Suprapubic skin (tissue), 4 donors: ENCODE results near the gene CTNNA2.

Experiments used
- POLR2A ChIP-seq, 2 donors: fragments of 450-650 bp; IDR thresholded peaks; one replicate each; pipeline ENCODE4 v1.6.1; 2017; ENCODE audit warnings: antibody characterized with exemption in 2 of 2, mild to moderate bottlenecking in 2 of 2, moderate library complexity in 2 of 2
- POLR2AphosphoS5 ChIP-seq, 3 donors: sonication (generic); formaldehyde crosslinking; IDR thresholded peaks; one replicate each; pipeline ENCODE4 v1.6.1; 2017; ENCODE audit warnings: antibody characterized with exemption in 3 of 3
- TF ChIP-seq, protein P1 (sequence below), 2 donors: fragments of 200-600 bp in 1 of 2; fragments of 450-650 bp in 1 of 2; sonication (generic) in 1 of 2; IDR thresholded peaks; one replicate each; pipeline ENCODE4 v1.5.1; 2016 to 2019; ENCODE audit warnings: antibody characterized with exemption in 2 of 2, mild to moderate bottlenecking in 1 of 2, moderate library complexity in 1 of 2

DNA sequence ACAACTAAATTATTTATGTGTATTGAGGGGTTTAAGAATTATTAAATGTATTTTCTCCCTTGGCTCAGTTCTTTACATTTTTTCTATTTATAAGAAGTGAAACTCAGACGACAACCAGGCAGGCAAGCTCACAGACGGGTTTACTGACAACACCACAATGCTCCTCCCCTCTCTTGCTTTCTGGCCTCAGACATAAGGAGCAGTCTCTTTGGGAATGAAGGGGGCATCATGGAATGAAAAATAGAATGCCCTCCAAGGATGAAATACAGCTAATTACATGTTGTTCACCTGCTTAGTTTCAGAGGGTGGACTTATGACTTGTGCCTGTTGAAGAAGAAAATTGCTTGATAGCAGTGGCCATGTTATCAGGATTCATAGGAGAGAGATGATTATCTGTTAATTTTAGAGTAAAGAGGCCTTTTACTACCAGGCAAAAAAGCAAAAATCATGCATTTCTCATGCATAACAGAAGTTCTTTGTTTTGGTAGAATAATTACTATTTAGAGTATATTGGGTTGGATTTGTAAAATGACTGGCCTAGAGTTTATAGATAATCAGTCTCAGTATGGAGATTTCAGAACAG is 963.8 kb downstream of the CTNNA2 start:
- TF ChIP-seq, protein P1, sequence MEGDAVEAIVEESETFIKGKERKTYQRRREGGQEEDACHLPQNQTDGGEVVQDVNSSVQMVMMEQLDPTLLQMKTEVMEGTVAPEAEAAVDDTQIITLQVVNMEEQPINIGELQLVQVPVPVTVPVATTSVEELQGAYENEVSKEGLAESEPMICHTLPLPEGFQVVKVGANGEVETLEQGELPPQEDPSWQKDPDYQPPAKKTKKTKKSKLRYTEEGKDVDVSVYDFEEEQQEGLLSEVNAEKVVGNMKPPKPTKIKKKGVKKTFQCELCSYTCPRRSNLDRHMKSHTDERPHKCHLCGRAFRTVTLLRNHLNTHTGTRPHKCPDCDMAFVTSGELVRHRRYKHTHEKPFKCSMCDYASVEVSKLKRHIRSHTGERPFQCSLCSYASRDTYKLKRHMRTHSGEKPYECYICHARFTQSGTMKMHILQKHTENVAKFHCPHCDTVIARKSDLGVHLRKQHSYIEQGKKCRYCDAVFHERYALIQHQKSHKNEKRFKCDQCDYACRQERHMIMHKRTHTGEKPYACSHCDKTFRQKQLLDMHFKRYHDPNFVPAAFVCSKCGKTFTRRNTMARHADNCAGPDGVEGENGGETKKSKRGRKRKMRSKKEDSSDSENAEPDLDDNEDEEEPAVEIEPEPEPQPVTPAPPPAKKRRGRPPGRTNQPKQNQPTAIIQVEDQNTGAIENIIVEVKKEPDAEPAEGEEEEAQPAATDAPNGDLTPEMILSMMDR (IDR thresholded peaks at IDR 0.05), result no peak
- TF ChIP-seq POLR2A (IDR thresholded peaks at IDR 0.05) (no peak), POLR2AphosphoS5 (IDR thresholded peaks at IDR 0.05) (no peak)
